Activated CD8-positive, alpha-beta T cell treated with anti-CD3 and anti-CD28 coated beads for 36 hours (primary cell): ENCODE measurements around the gene ARHGEF6. TPM values are rescaled to one million over a fixed set of nuclear protein-coding genes. Genes with fewer than 3 reads are reported as not detected.

ENCODE experiments used
- ATAC-seq: fragments of 200-7000 bp; cut with Tn5 transposase; one replicate; pipeline ENCODE4 v1.10.0; 2021; ENCODE audit warnings: mild to moderate bottlenecking, moderate library complexity
- CTCF ChIA-PET: fragments of 350-600 bp; sonication (Branson Sonifier 250); formaldehyde crosslinking; loops from one replicate; lab custom pipeline; 2021; ENCODE audit warnings: antibody characterized with exemption; lab: Charles Lee
- POLR2A ChIA-PET: fragments of 350-600 bp; sonication (Branson Sonifier 250); formaldehyde crosslinking; loops from one replicate; lab custom pipeline; 2021; ENCODE audit warnings: antibody characterized with exemption; lab: Charles Lee
- DNase-seq: peaks from one replicate; pipeline ENCODE4 v3.0.0-alpha.2; 2020
- H3K27ac Mint-ChIP-seq: one replicate; pipeline ENCODE4 v1.8.0; 2021; ENCODE audit warnings: mild to moderate bottlenecking, mixed read lengths
- H3K27me3 Mint-ChIP-seq: one replicate; pipeline ENCODE4 v1.8.0; 2021; ENCODE audit warnings: mixed read lengths
- H3K36me3 Mint-ChIP-seq: one replicate; pipeline ENCODE4 v1.8.0; 2021; ENCODE audit warnings: low read depth, mixed read lengths
- H3K4me1 Mint-ChIP-seq: one replicate; pipeline ENCODE4 v1.8.0; 2021; ENCODE audit warnings: low read depth, mixed read lengths
- H3K4me3 Mint-ChIP-seq: one replicate; pipeline ENCODE4 v1.8.0; 2021; ENCODE audit warnings: mild to moderate bottlenecking, moderate library complexity, mixed read lengths
- H3K9me3 Mint-ChIP-seq: one replicate; pipeline ENCODE4 v1.8.0; 2021; ENCODE audit warnings: mixed read lengths
- intact Hi-C: fragments of 100-400 bp; cut with micrococcal nuclease; formaldehyde crosslinking; loops from one replicate; pipeline ENCODE4 v1.10.0; 2022
- total RNA-seq, 2 experiments: library from RNA; stranded (reverse); gene quantifications; one replicate each; pipeline ENCODE4 v1.2.3, GENCODE V29; 2021
- TF ChIP-seq, protein P1 (sequence below): fragments of 200-600 bp; IDR thresholded peaks from one replicate; pipeline ENCODE4 v1.8.0; 2022; ENCODE audit warnings: antibody characterized with exemption, mild to moderate bottlenecking

Gene ARHGEF6
- total RNA-seq, 2 experiments from 2014 or later = 45.7 to 45.8 TPM

DNA sequence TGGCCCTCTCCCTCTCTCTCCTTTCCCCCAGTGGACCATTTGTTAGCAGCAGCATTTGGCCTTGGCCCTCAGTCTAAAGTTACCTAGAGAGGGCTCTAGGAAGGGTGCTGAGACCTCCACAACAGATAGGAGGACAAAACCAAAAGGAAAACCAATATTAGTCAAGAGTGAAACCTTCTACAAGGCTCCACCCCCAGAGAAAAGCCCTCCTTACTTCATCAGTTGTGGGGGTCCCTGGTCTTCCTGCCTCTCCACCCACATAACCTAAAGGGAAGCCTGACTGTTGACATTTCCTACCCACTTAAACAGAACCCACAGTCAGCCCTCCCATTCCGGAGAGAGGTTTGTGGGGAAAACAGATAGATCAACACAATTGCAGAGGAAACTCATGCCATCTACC is 137.5 kb downstream of the ARHGEF6 start:
- Mint-ChIP-seq H3K36me3 (no peaks in the 10 kb centered on the region), H3K4me3 (peak overlapping the region; percentile 5), H3K27ac (peak overlapping the region; percentile 56), H3K9me3 (no peaks in the 10 kb centered on the region), H3K27me3 (no peaks in the 10 kb centered on the region), H3K4me1 (peaks cover 77% of the 10 kb centered on the region)
- DNase-seq (peak; percentile 24), ATAC-seq (peak; percentile 71)
- CTCF ChIA-PET = no interaction called here
- intact Hi-C loops = no loop called here
- TF ChIP-seq, protein P1, sequence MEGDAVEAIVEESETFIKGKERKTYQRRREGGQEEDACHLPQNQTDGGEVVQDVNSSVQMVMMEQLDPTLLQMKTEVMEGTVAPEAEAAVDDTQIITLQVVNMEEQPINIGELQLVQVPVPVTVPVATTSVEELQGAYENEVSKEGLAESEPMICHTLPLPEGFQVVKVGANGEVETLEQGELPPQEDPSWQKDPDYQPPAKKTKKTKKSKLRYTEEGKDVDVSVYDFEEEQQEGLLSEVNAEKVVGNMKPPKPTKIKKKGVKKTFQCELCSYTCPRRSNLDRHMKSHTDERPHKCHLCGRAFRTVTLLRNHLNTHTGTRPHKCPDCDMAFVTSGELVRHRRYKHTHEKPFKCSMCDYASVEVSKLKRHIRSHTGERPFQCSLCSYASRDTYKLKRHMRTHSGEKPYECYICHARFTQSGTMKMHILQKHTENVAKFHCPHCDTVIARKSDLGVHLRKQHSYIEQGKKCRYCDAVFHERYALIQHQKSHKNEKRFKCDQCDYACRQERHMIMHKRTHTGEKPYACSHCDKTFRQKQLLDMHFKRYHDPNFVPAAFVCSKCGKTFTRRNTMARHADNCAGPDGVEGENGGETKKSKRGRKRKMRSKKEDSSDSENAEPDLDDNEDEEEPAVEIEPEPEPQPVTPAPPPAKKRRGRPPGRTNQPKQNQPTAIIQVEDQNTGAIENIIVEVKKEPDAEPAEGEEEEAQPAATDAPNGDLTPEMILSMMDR = no peak
- POLR2A ChIA-PET = interaction anchor here (1.0 kb wide), 1 partner anchor 17 kb away, joined by 3 read pairs; no protein-coding TSS in a partner anchor

GRCh38 chrX:136639506-136640176 is 141.1 kb downstream of the ARHGEF6 start:
- ATAC-seq (peak; percentile 31), DNase-seq (no peak)
- POLR2A ChIA-PET = interaction anchor here (1.2 kb wide), 1 partner anchor 10 kb away, joined by 3 read pairs; no protein-coding TSS in a partner anchor
- Mint-ChIP-seq H3K9me3 (no peaks in the 10 kb centered on the region), H3K4me3 (peak overlapping the region; percentile 73), H3K27ac (peak overlapping the region; percentile 78), H3K4me1 (peaks cover 74% of the 10 kb centered on the region), H3K27me3 (no peaks in the 10 kb centered on the region), H3K36me3 (no peaks in the 10 kb centered on the region)
- CTCF ChIA-PET = interaction anchor here (1.1 kb wide), 1 partner anchor 14 kb away, joined by 3 read pairs; no protein-coding TSS in a partner anchor
- TF ChIP-seq, protein P1 = no peak
- intact Hi-C loops = no loop called here

GRCh38 chrX:136636121-136636520 is 144.6 kb downstream of the ARHGEF6 start:
- H3K4me3 Mint-ChIP-seq = no peak overlapping the region
- CTCF ChIA-PET = interaction anchor here (0.8 to 2.1 kb wide), 8 partner anchors 9 to 59 kb away, joined by 3 to 7 read pairs (median 3); no protein-coding TSS in a partner anchor
- DNase-seq (no peak), ATAC-seq (no peak)
- POLR2A ChIA-PET = interaction anchor here (0.9 to 1.7 kb wide), 2 partner anchors 10 to 12 kb away, joined by 3 to 5 read pairs; no protein-coding TSS in a partner anchor
- TF ChIP-seq, protein P1 = no peak
- no peaks in the 10 kb centered on the region for H3K36me3 Mint-ChIP-seq
- no peaks in the 10 kb centered on the region for H3K9me3 Mint-ChIP-seq
- H3K4me1 Mint-ChIP-seq = peaks cover 67% of the 10 kb centered on the region
- no peak overlapping the region for H3K27ac Mint-ChIP-seq
- H3K27me3 Mint-ChIP-seq = no peaks in the 10 kb centered on the region
- intact Hi-C loops = no loop called here

DNA sequence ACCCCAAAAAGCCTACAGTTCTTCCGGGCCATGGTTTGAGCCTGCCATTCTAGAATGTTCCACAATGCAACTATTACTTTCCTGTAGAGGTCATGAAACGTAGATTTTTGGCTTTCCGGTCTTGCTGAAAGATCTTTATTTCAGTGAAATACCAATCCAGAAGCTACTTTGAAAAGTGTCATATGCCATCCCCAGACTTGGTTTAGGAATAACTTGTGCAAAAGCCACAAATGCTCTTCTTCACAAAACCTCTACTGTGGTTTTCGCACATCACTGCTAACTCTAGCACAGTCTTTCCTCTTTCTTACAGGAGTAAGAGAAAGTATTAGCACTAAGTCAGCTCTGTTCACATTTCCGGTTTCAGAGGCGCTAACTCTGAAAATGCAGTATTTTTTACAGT is 145.5 kb downstream of the ARHGEF6 start:
- ChIA-PET CTCF (interaction anchor here (0.8 to 1.5 kb wide), 9 partner anchors 8 to 30 kb away, joined by 3 to 6 read pairs (median 3); no protein-coding TSS in a partner anchor), POLR2A (interaction anchor here (1.7 kb wide), 1 partner anchor 11 kb away, joined by 5 read pairs; no protein-coding TSS in a partner anchor)
- Mint-ChIP-seq H3K27ac (peak overlapping the region; percentile 79), H3K9me3 (no peaks in the 10 kb centered on the region), H3K4me3 (no peak overlapping the region), H3K27me3 (no peaks in the 10 kb centered on the region), H3K36me3 (no peaks in the 10 kb centered on the region), H3K4me1 (peaks cover 71% of the 10 kb centered on the region)
- peak; percentile 43 for DNase-seq
- peak; percentile 87 for ATAC-seq
- intact Hi-C loops = no loop called here
- TF ChIP-seq, protein P1 = no peak

DNA sequence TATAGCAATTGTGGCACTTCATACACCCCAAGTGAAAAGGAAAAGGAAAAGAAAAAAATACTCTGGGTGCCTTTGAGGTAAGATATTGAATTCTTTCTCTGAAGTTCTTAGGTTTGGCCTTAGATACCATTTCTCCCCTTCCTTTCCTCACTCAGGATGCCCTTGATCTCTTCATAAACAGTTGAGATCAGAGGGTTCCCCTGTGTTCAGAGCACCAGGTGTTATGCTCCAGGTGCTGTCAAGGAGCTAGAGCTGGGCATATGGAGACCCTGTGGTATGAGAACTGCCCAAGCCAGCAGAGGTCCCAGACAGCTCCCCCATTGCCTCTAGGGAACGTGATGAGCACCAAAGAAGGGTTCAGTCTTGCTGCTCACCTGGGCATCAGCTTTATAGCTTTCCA is 149.9 kb downstream of the ARHGEF6 start:
- ATAC-seq (no peak), DNase-seq (no peak)
- ChIA-PET POLR2A (interaction anchor here (1.8 kb wide), 1 partner anchor 8 kb away, joined by 3 read pairs; no protein-coding TSS in a partner anchor), CTCF (no interaction called here)
- intact Hi-C loops = no loop called here
- TF ChIP-seq, protein P1 = no peak
- Mint-ChIP-seq H3K4me1 (peaks cover 79% of the 10 kb centered on the region), H3K4me3 (no peak overlapping the region), H3K9me3 (peaks cover 2% of the 10 kb centered on the region), H3K27me3 (no peaks in the 10 kb centered on the region), H3K27ac (peak overlapping the region; percentile 46), H3K36me3 (peaks cover 3% of the 10 kb centered on the region)
